SK-N-SH (cell line): ENCODE measurements around the gene MARCHF10. TPM values are rescaled to one million over a fixed set of nuclear protein-coding genes. Genes with fewer than 3 reads are reported as not detected.

Experiments used
- CTCF ChIA-PET: fragments of 300-600, 350-600 bp; formaldehyde crosslinking; extraction: SDS; loops from one replicate; lab custom pipeline; 2021; lab: Yijun Ruan, JAX
- POLR2A ChIA-PET: fragments of 350-600 bp; sonication (Branson Sonifier 250); formaldehyde crosslinking; extraction: SDS; loops from one replicate; lab custom pipeline; 2020; ENCODE audit warnings: antibody characterized with exemption, inconsistent platforms; lab: Yijun Ruan, JAX
- DNase-seq: peaks from one replicate; pipeline ENCODE4 v3.0.0; 2012
- H2AFZ ChIP-seq: fragments of 200-600 bp; sonication (generic); 2 replicates; pipeline ENCODE4 v1.8.1; 2016; ENCODE audit warnings: antibody characterized with exemption, mild to moderate bottlenecking, low read depth
- H3F3A ChIP-seq: fragments of 200-600 bp; sonication (generic); replicated peaks from 2 replicates; pipeline ENCODE3; 2016; ENCODE audit warnings: antibody characterized with exemption, mild to moderate bottlenecking; ENCODE audit not compliant: insufficient read depth
- H3K27ac ChIP-seq, 2 experiments: fragments of 200-500 bp in 1 of 2; fragments of 200-600 bp in 1 of 2; sonication (Bioruptor generic) in 1 of 2; sonication (generic), shearing (Covaris generic) in 1 of 2; 2 replicates each; pipeline versions ENCODE4 v1.5.1 to v1.6.1; 2014 to 2016; ENCODE audit warnings: low read depth in 2 of 2, inconsistent platforms in 1 of 2, low read length in 1 of 2, mild to moderate bottlenecking in 1 of 2, mixed read lengths in 1 of 2
- H3K27me3 ChIP-seq: fragments of 200-600 bp; sonication (generic), shearing (Covaris generic); 2 replicates; pipeline ENCODE4 v1.6.1; 2016; ENCODE audit warnings: mixed run types; ENCODE audit not compliant: insufficient read depth
- H3K36me3 ChIP-seq, 2 experiments: fragments of 200-500 bp in 1 of 2; fragments of 200-600 bp in 1 of 2; sonication (Bioruptor generic) in 1 of 2; sonication (generic) in 1 of 2; replicated peaks in 1 of 2; 2 replicates each; pipeline versions ENCODE3 to v1.5.1; 2014 to 2016; ENCODE audit warnings: low read length in 1 of 2, mild to moderate bottlenecking in 1 of 2; ENCODE audit not compliant: insufficient read depth in 2 of 2, control insufficient read depth in 1 of 2
- H3K4me1 ChIP-seq, 2 experiments: fragments of 200-500 bp in 1 of 2; fragments of 200-600 bp in 1 of 2; sonication (Bioruptor generic) in 1 of 2; sonication (generic), shearing (Covaris generic) in 1 of 2; 2 replicates each; pipeline versions ENCODE4 v1.5.1 to v1.6.1; 2014 to 2016; ENCODE audit warnings: low read depth in 1 of 2, low read length in 1 of 2, mixed run types in 1 of 2; ENCODE audit not compliant: insufficient read depth in 2 of 2, control insufficient read depth in 1 of 2
- H3K4me2 ChIP-seq: fragments of 200-600 bp; sonication (generic), shearing (Covaris generic); 2 replicates; pipeline ENCODE4 v1.6.1; 2017; ENCODE audit warnings: mixed run types
- H3K4me3 ChIP-seq, 2 experiments: fragments of 200-500 bp in 1 of 2; fragments of 200-600 bp in 1 of 2; sonication (Bioruptor generic) in 1 of 2; sonication (generic), shearing (Covaris generic) in 1 of 2; 2 replicates each; pipeline versions ENCODE4 v1.5.1 to v1.8.1; 2014 to 2016; ENCODE audit warnings: low read depth in 2 of 2, inconsistent platforms in 1 of 2, low read length in 1 of 2, mild to moderate bottlenecking in 1 of 2, mixed read lengths in 1 of 2, moderate library complexity in 1 of 2
- H3K79me2 ChIP-seq: fragments of 200-600 bp; sonication (generic); 2 replicates; pipeline ENCODE4 v1.8.1; 2017; ENCODE audit warnings: mild to moderate bottlenecking; ENCODE audit not compliant: insufficient read depth
- H3K9ac ChIP-seq: fragments of 200-600 bp; sonication (generic); 2 replicates; pipeline ENCODE4 v1.6.1; 2017; ENCODE audit warnings: mixed run types
- H3K9me2 ChIP-seq: fragments of 200-600 bp; sonication (generic); 2 replicates; pipeline ENCODE4 v1.6.1; 2017; ENCODE audit warnings: mixed run types
- H3K9me3 ChIP-seq: fragments of 200-600 bp; sonication (generic); 2 replicates; pipeline ENCODE4 v1.6.1; 2017; ENCODE audit warnings: mixed run types, mild to moderate bottlenecking, moderate library complexity
- H4K20me1 ChIP-seq: fragments of 200-600 bp; sonication (generic); 2 replicates; pipeline ENCODE4 v1.6.1; 2017; ENCODE audit warnings: mild to moderate bottlenecking, mixed run types; ENCODE audit not compliant: insufficient read depth
- CHD2 ChIP-seq: fragments of 150-350 bp; IDR thresholded peaks from 2 replicates; pipeline ENCODE4 v1.6.1; 2018; ENCODE audit warnings: low read length; ENCODE audit not compliant: partially characterized antibody
- CTCF ChIP-seq: fragments of 200-600 bp; sonication (generic); IDR thresholded peaks from 2 replicates; pipeline ENCODE4 v1.6.1; 2017; ENCODE audit warnings: antibody characterized with exemption, mild to moderate bottlenecking, moderate library complexity
- ELF1 ChIP-seq: IDR thresholded peaks from 2 replicates; pipeline ENCODE4 v1.4.0; 2012
- EP300 ChIP-seq, 2 experiments: IDR thresholded peaks; 2 replicates each; pipeline versions ENCODE4 v1.4.0 to v1.6.1; 2012; ENCODE audit warnings: borderline replicate concordance in 1 of 2, low read depth in 1 of 2, low read length in 1 of 2
- EZH2phosphoT487 ChIP-seq: fragments of 200-600 bp; sonication (generic); IDR thresholded peaks from 2 replicates; pipeline ENCODE4 v1.6.1; 2017; ENCODE audit warnings: low read depth, mixed run types, mild to moderate bottlenecking, antibody characterized with exemption, moderate library complexity, borderline replicate concordance
- FOSL2 ChIP-seq: IDR thresholded peaks from 2 replicates; pipeline ENCODE4 v1.4.0; 2012; ENCODE audit warnings: low read depth, mild to moderate bottlenecking, moderate library complexity, borderline replicate concordance
- FOXJ3 ChIP-seq: sonication (generic); formaldehyde crosslinking; IDR thresholded peaks from 2 replicates; pipeline ENCODE4 v1.5.1; 2020; ENCODE audit warnings: mild to moderate bottlenecking, missing genetic modification reagents
- FOXM1 ChIP-seq: IDR thresholded peaks from 2 replicates; pipeline ENCODE4 v1.4.0; 2012; ENCODE audit warnings: low read depth, mild to moderate bottlenecking
- GATA2 ChIP-seq: sonication (generic); formaldehyde crosslinking; IDR thresholded peaks from 2 replicates; pipeline ENCODE4 v1.5.0; 2020; ENCODE audit warnings: mild to moderate bottlenecking, missing genetic modification reagents
- MXI1 ChIP-seq: IDR thresholded peaks from 2 replicates; pipeline ENCODE4 v1.6.1; 2012; ENCODE audit warnings: mild to moderate bottlenecking, low read depth, low read length, improper control_type of control experiment
- NFIC ChIP-seq: IDR thresholded peaks from 2 replicates; pipeline ENCODE4 v1.4.0; 2012; ENCODE audit warnings: borderline replicate concordance
- PBX3 ChIP-seq: IDR thresholded peaks from 2 replicates; pipeline ENCODE4; 2012
- POLR2AphosphoS5 ChIP-seq: IDR thresholded peaks from 2 replicates; pipeline ENCODE4 v1.6.1; 2012; ENCODE audit warnings: low read depth, low read length
- REST ChIP-seq: IDR thresholded peaks from 2 replicates; pipeline ENCODE4 v1.6.1; 2012; ENCODE audit warnings: mild to moderate bottlenecking, low read depth, low read length, moderate library complexity
- RFX5 ChIP-seq: IDR thresholded peaks from 2 replicates; pipeline ENCODE4 v1.6.1; 2012; ENCODE audit warnings: mild to moderate bottlenecking, improper control_type of control experiment, low read length
- SMC3 ChIP-seq: IDR thresholded peaks from 2 replicates; pipeline ENCODE4 v1.6.1; 2012; ENCODE audit warnings: low read depth, low read length, improper control_type of control experiment
- TAF1 ChIP-seq: IDR thresholded peaks from 2 replicates; pipeline ENCODE4 v1.6.1; 2012; ENCODE audit warnings: low read depth, mild to moderate bottlenecking, low read length, moderate library complexity, borderline replicate concordance
- TCF12 ChIP-seq: IDR thresholded peaks from 2 replicates; pipeline ENCODE4 v1.4.0; 2012
- TEAD4 ChIP-seq: IDR thresholded peaks from 2 replicates; pipeline ENCODE4 v1.4.0; 2012; ENCODE audit warnings: mild to moderate bottlenecking, borderline replicate concordance; ENCODE audit not compliant: insufficient read depth
- ZBTB33 ChIP-seq: IDR thresholded peaks from 2 replicates; pipeline ENCODE4 v1.4.0; 2012; ENCODE audit warnings: low read depth, borderline replicate concordance
- WGBS: methylation state at CpG from one replicate; pipeline ENCODE4 v1.1.6; 2017; ENCODE audit warnings: low lambda C conversion rate; 5-methylcytosine and 5-hydroxymethylcytosine counted together
- polyA plus RNA-seq, 3 experiments: library from polyadenylated mRNA; depleted of rRNA; stranded (reverse); fragments of >200 nt; gene quantifications; 2 replicates each; pipeline ENCODE4 v1.2.3, GENCODE V29; 2012
- TF ChIP-seq, protein P1 (sequence below): fragments of 150-350 bp; IDR thresholded peaks from 2 replicates; pipeline ENCODE4 v1.6.1; 2017; ENCODE audit warnings: antibody characterized with exemption, low read length, low read depth, borderline replicate concordance
- TF ChIP-seq, protein P2 (sequence below): IDR thresholded peaks from 2 replicates; pipeline ENCODE4 v1.4.0; 2012; ENCODE audit warnings: low read depth

The MARCHF10 gene
- polyA plus RNA-seq, 1 of the 3 experiments (the other 2 are of a cell fraction), result 0.16 TPM

DNA sequence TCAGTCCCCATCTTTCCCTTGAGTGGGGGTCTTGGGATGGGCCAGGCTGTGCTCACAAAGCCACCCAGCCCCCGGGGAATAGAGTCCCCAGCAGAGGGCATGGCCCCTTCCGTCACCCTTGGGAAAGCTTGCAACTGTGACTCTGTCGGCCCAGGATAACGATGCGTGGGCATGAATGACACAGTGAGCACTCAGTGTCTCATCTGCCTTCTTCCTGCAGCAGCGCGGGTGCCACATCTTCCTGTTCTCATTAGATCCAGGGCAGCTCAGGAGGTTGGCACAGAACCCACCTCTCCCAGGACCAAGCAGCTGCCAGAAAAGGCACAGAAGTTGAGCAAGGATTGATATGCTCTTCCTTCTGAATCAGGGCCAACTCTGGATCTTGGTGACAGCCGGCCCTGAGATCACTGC is 95.9 kb downstream of the MARCHF10 start:
- Histone ChIP-seq H3K36me3 (no peaks in the 10 kb centered on the region), H3K4me1 (peaks cover 0 to 10% of the 10 kb centered on the region in 2 experiments; a peak in 2 of 4 replicates), H3F3A (peaks cover 5% of the 10 kb centered on the region), H2AFZ (no peak overlapping the region), H4K20me1 (no peaks in the 10 kb centered on the region), H3K4me3 (no peak overlapping the region)
- no peak for DNase-seq
- 74% methylated on average over 8 of the region's 8 CpGs for WGBS
- TF ChIP-seq TEAD4, result no peak
- TF ChIP-seq SMC3, result no peak
- TF ChIP-seq CHD2, result no peak
- TF ChIP-seq EP300 (IDR thresholded peaks at IDR 0.05; ENCODE audit: borderline replicate concordance in 1 of 2, low read depth in 1 of 2, low read length in 1 of 2), result no peak
- no peak for TF ChIP-seq FOSL2
- no peak for TF ChIP-seq ELF1
- TF ChIP-seq ZBTB33, result no peak
- TF ChIP-seq POLR2AphosphoS5, result no peak
- TF ChIP-seq TAF1, result no peak
- TF ChIP-seq, protein P1, sequence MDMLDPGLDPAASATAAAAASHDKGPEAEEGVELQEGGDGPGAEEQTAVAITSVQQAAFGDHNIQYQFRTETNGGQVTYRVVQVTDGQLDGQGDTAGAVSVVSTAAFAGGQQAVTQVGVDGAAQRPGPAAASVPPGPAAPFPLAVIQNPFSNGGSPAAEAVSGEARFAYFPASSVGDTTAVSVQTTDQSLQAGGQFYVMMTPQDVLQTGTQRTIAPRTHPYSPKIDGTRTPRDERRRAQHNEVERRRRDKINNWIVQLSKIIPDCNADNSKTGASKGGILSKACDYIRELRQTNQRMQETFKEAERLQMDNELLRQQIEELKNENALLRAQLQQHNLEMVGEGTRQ, result no peak
- TF ChIP-seq FOXJ3 (CRISPR knock-in tag), result no peak
- TF ChIP-seq CTCF, result no peak
- TF ChIP-seq, protein P2, sequence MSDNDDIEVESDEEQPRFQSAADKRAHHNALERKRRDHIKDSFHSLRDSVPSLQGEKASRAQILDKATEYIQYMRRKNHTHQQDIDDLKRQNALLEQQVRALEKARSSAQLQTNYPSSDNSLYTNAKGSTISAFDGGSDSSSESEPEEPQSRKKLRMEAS, result no peak
- TF ChIP-seq FOXM1, result no peak
- TF ChIP-seq PBX3, result peak; percentile 36; the same call in 1 of the 2 replicates
- no peak for TF ChIP-seq RFX5
- peak; percentile 14; the same call in 1 of the 2 replicates for TF ChIP-seq TCF12
- no peak for TF ChIP-seq MXI1
- TF ChIP-seq EZH2phosphoT487, result no peak
- no peak for TF ChIP-seq GATA2
- TF ChIP-seq REST, result no peak
- peak; percentile 46 for TF ChIP-seq NFIC
- TF ChIP-seq, all 33 proteins: peak for 3
- H3K9me3 ChIP-seq, result peaks cover 5% of the 10 kb centered on the region
- H3K9ac ChIP-seq, result no peak overlapping the region
- ChIA-PET CTCF (interaction anchor here (0.6 to 2.0 kb wide), 4 partner anchors 9 to 288 kb away, joined by 3 to 8 read pairs (median 5); no protein-coding TSS in a partner anchor), POLR2A (no interaction called here)
- no peak overlapping the region for H3K27ac ChIP-seq
- H3K9me2 ChIP-seq, result no peaks in the 10 kb centered on the region
- H3K79me2 ChIP-seq, result no peaks in the 10 kb centered on the region
- H3K27me3 ChIP-seq, result no peaks in the 10 kb centered on the region
- H3K4me2 ChIP-seq, result no peak overlapping the region
